GM06990 (cell line): ENCODE data around the gene NAA35.
"Not testable (repeated sequence)": the region's sequence is repeated elsewhere in the genome, so short reads cannot be mapped to it uniquely, and the experiment has no call there.

Experiments
- DNase-seq: peaks from one replicate; pipeline ENCODE4 v3.0.0-alpha.2; 2011; ENCODE audit not compliant: insufficient read length; ENCODE audit errors: extremely low read depth
- H3K27me3 ChIP-seq: replicated peaks from 2 replicates; pipeline ENCODE4 v1.6.0; 2011; ENCODE audit warnings: low read length; ENCODE audit not compliant: control insufficient read depth, insufficient read depth
- H3K36me3 ChIP-seq: 2 replicates; pipeline ENCODE4 v1.5.1; 2011; ENCODE audit warnings: low read length; ENCODE audit not compliant: control insufficient read depth, insufficient read depth
- H3K4me3 ChIP-seq: replicated peaks from 2 replicates; pipeline ENCODE4 v1.5.1; 2011; ENCODE audit warnings: low read depth, mild to moderate bottlenecking, control low read depth, low read length
- CTCF ChIP-seq: IDR thresholded peaks from 2 replicates; pipeline ENCODE4 v1.5.1; 2011; ENCODE audit warnings: low read length, control low read depth, mild to moderate bottlenecking, inconsistent platforms; ENCODE audit not compliant: insufficient read depth, poor library complexity, severe bottlenecking

Gene NAA35

GRCh38 chr9:85973238-85973637 lies 32.3 kb downstream of the NAA35 start:
- no peak for DNase-seq
- no peaks in the 10 kb centered on the region for H3K27me3 ChIP-seq
- H3K4me3 ChIP-seq = no peak overlapping the region
- H3K36me3 ChIP-seq = no peaks in the 10 kb centered on the region; the same call in 1 of the 2 replicates
- TF ChIP-seq CTCF = no peak

GRCh38 chr9:85974055-85974547 lies 33.2 kb downstream of the NAA35 start:
- not testable (repeated sequence) for H3K27me3 ChIP-seq, DNase-seq, H3K4me3 ChIP-seq, H3K36me3 ChIP-seq

- Histone ChIP-seq H3K27me3 (no peaks in the 10 kb centered on the region), H3K4me3 (no peak overlapping the region), H3K36me3 (peaks cover 3% of the 10 kb centered on the region)
- no peak for DNase-seq
- TF ChIP-seq CTCF = no peak
Observed at GRCh38 chr9:85978496-85978895, 37.5 kb downstream of the NAA35 start.

GRCh38 chr9:85981369-85981768 lies 40.4 kb downstream of the NAA35 start:
- H3K36me3 ChIP-seq = peaks cover 6% of the 10 kb centered on the region
- no peaks in the 10 kb centered on the region for H3K27me3 ChIP-seq
- no peak overlapping the region for H3K4me3 ChIP-seq
- no peak for TF ChIP-seq CTCF
- DNase-seq = no peak

- Histone ChIP-seq H3K27me3 (no peaks in the 10 kb centered on the region), H3K4me3 (no peak overlapping the region), H3K36me3 (peaks cover 4% of the 10 kb centered on the region)
- TF ChIP-seq CTCF = no peak
- DNase-seq = no peak
Observed at GRCh38 chr9:85984457-85984856, 43.5 kb downstream of the NAA35 start.

GRCh38 chr9:85987236-85987635 lies 46.3 kb downstream of the NAA35 start:
- no peak for DNase-seq
- no peak for TF ChIP-seq CTCF
- no peak overlapping the region for H3K4me3 ChIP-seq
- H3K27me3 ChIP-seq = no peaks in the 10 kb centered on the region
- H3K36me3 ChIP-seq = peaks cover 2% of the 10 kb centered on the region
